Measurements from ENCODE around the gene ANKH.

GRCh38 chr5:14668181-14668591 is 203.4 kb downstream of the ANKH start:
- TF ChIP-seq CTCF (IDR thresholded peaks at IDR 0.05; ENCODE audit: borderline replicate concordance, extremely low read depth, low read length, poor library complexity, severe bottlenecking) = no peak
- no peak for TF ChIP-seq EZH2 (IDR thresholded peaks at IDR 0.05; ENCODE audit: borderline replicate concordance, low read depth, low read length, severe bottlenecking)

Data from DND-41 (cell line).